H1 (cell line): ENCODE data around the gene SH3RF3. TPM values are rescaled to one million over a fixed set of nuclear protein-coding genes. Genes with fewer than 3 reads are reported as not detected.

Experiments
- CTCF ChIA-PET: fragments of 300-600 bp; sonication (Branson Sonifier 250); formaldehyde crosslinking; loops from one replicate; lab custom pipeline; 2021; ENCODE audit not compliant: partially characterized antibody; lab: Charles Lee
- POLR2A ChIA-PET: fragments of 300-600 bp; sonication (Branson Sonifier 250); formaldehyde crosslinking; loops from one replicate; lab custom pipeline; 2021; ENCODE audit warnings: inconsistent platforms; ENCODE audit not compliant: partially characterized antibody; lab: Charles Lee
- DNase-seq, 2 experiments: peaks; one replicate each; pipeline versions ENCODE4 v3.0.0 to v3.0.0-alpha.2; 2010 to 2022; ENCODE audit warnings: low spot score in 2 of 2, low read depth in 1 of 2, mixed read lengths in 1 of 2
- FAIRE-seq: peaks from 2 replicates; lab custom pipeline; 2011; peaks lifted over from hg19 to GRCh38; lab: Jason Lieb, UNC
- H2AFZ ChIP-seq: 2 replicates; pipeline ENCODE4 v1.8.1; 2012; ENCODE audit warnings: low read length, inconsistent platforms
- H2AK5ac ChIP-seq: 2 replicates; pipeline ENCODE4 v1.6.1; 2013; ENCODE audit warnings: low read depth, low read length
- H2BK120ac ChIP-seq: replicated peaks from 2 replicates; pipeline ENCODE3; 2013; ENCODE audit warnings: low read depth, low read length, inconsistent platforms
- H2BK12ac ChIP-seq: 2 replicates; pipeline ENCODE4 v1.6.1; 2013; ENCODE audit warnings: low read depth, low read length
- H2BK15ac ChIP-seq: 2 replicates; pipeline ENCODE4 v1.6.1; 2013; ENCODE audit warnings: low read length
- H2BK20ac ChIP-seq: 2 replicates; pipeline ENCODE4 v1.6.1; 2013; ENCODE audit warnings: low read length
- H2BK5ac ChIP-seq: 2 replicates; pipeline ENCODE4 v1.6.1; 2013; ENCODE audit warnings: low read depth, low read length
- H3K14ac ChIP-seq: 2 replicates; pipeline ENCODE4 v1.6.1; 2013; ENCODE audit warnings: inconsistent platforms; ENCODE audit not compliant: insufficient read length
- H3K18ac ChIP-seq: 2 replicates; pipeline ENCODE4 v1.6.1; 2013; ENCODE audit warnings: low read length; ENCODE audit errors: extremely low read depth
- H3K23ac ChIP-seq: 2 replicates; pipeline ENCODE4 v1.6.1; 2013; ENCODE audit warnings: inconsistent platforms; ENCODE audit not compliant: insufficient read length
- H3K23me2 ChIP-seq: 2 replicates; pipeline ENCODE4 v1.6.1; 2013; ENCODE audit warnings: low read depth, low read length
- H3K27ac ChIP-seq: 2 replicates; pipeline ENCODE4 v1.6.1; 2011; ENCODE audit warnings: low read depth, low read length, inconsistent platforms
- H3K27me3 ChIP-seq, 4 experiments: replicated peaks in 1 of 4; 1 replicate in 1 of 4; 2 replicates in 3 of 4; pipeline versions ENCODE4 v1.6.1 to v1.8.1; 2011 to 2013; ENCODE audit warnings: low read length in 3 of 4, mild to moderate bottlenecking in 3 of 4, inconsistent platforms in 2 of 4, mixed read lengths in 2 of 4, moderate library complexity in 1 of 4; ENCODE audit not compliant: control insufficient read depth in 3 of 4, insufficient read depth in 3 of 4; ENCODE audit errors: extremely low read depth in 1 of 4
- H3K36me3 ChIP-seq, 4 experiments: 2 replicates each; pipeline versions ENCODE4 v1.6.1 to v1.8.1; 2011 to 2013; ENCODE audit warnings: mild to moderate bottlenecking in 4 of 4, low read length in 3 of 4, moderate library complexity in 2 of 4, control low read depth in 1 of 4, inconsistent platforms in 1 of 4; ENCODE audit not compliant: insufficient read depth in 4 of 4, control insufficient read depth in 2 of 4
- H3K4ac ChIP-seq: replicated peaks from 2 replicates; pipeline ENCODE3; 2013; ENCODE audit warnings: low read length, low read depth, mixed read lengths, inconsistent platforms; ENCODE audit not compliant: insufficient read length
- H3K4me1 ChIP-seq, 4 experiments: replicated peaks in 1 of 4; 1 replicate in 1 of 4; 2 replicates in 3 of 4; pipeline versions ENCODE4 v1.6.1 to v1.8.1; 2011 to 2013; ENCODE audit warnings: low read length in 3 of 4, inconsistent platforms in 2 of 4, mixed read lengths in 1 of 4; ENCODE audit not compliant: insufficient read depth in 4 of 4, control insufficient read depth in 3 of 4
- H3K4me2 ChIP-seq, 2 experiments: 2 replicates each; pipeline versions ENCODE4 v1.6.1 to v1.8.1; 2011 to 2013; ENCODE audit warnings: low read depth in 2 of 2, low read length in 2 of 2, control low read depth in 1 of 2, inconsistent platforms in 1 of 2, mild to moderate bottlenecking in 1 of 2; ENCODE audit not compliant: insufficient read depth in 1 of 2
- H3K4me3 ChIP-seq, 4 experiments: fragments of 200-600, 300-600 bp in 1 of 4; sonication (generic), shearing (Covaris generic), sonication (Bioruptor Twin) in 1 of 4; 2 replicates each; pipeline versions ENCODE4 v1.5.1 to v1.8.1; 2011 to 2016; ENCODE audit warnings: low read length in 4 of 4, low read depth in 3 of 4, control low read depth in 2 of 4, inconsistent platforms in 2 of 4, mild to moderate bottlenecking in 2 of 4, mixed read lengths in 1 of 4, moderate library complexity in 1 of 4; ENCODE audit not compliant: insufficient read depth in 2 of 4; ENCODE audit errors: extremely low read depth in 1 of 4
- H3K56ac ChIP-seq: replicated peaks from 2 replicates; pipeline ENCODE3; 2013; ENCODE audit warnings: low read depth, mild to moderate bottlenecking, mixed read lengths, low read length, inconsistent platforms; ENCODE audit not compliant: insufficient read length
- H3K79me1 ChIP-seq: 2 replicates; pipeline ENCODE4 v1.6.1; 2013; ENCODE audit warnings: low read depth, low read length, control low read depth
- H3K79me2 ChIP-seq, 2 experiments: 2 replicates each; pipeline versions ENCODE4 v1.6.1 to v1.8.1; 2012 to 2013; ENCODE audit warnings: low read length in 2 of 2, mild to moderate bottlenecking in 2 of 2, inconsistent platforms in 1 of 2; ENCODE audit not compliant: insufficient read depth in 2 of 2, control insufficient read depth in 1 of 2
- H3K9ac ChIP-seq, 4 experiments: replicated peaks in 1 of 4; 1 replicate in 1 of 4; 2 replicates in 3 of 4; pipeline versions ENCODE4 v1.6.1 to v1.8.1; 2011 to 2013; ENCODE audit warnings: low read depth in 3 of 4, low read length in 3 of 4, control low read depth in 2 of 4, mild to moderate bottlenecking in 2 of 4, moderate library complexity in 2 of 4, inconsistent platforms in 1 of 4; ENCODE audit errors: extremely low read depth in 1 of 4
- H3K9me3 ChIP-seq, 2 experiments: 2 replicates each; pipeline versions ENCODE4 v1.6.1 to v1.8.1; 2012 to 2013; ENCODE audit warnings: mild to moderate bottlenecking in 2 of 2, moderate library complexity in 2 of 2, control low read depth in 1 of 2, inconsistent platforms in 1 of 2, low read depth in 1 of 2, low read length in 1 of 2, mixed read lengths in 1 of 2; ENCODE audit not compliant: insufficient read depth in 2 of 2
- H4K20me1 ChIP-seq, 2 experiments: replicated peaks in 1 of 2; 2 replicates each; pipeline versions ENCODE3 to v1.8.1; 2011 to 2013; ENCODE audit warnings: inconsistent platforms in 2 of 2, low read length in 2 of 2, mild to moderate bottlenecking in 1 of 2; ENCODE audit not compliant: insufficient read depth in 2 of 2, control insufficient read depth in 1 of 2
- H4K5ac ChIP-seq: 2 replicates; pipeline ENCODE4 v1.6.1; 2013; ENCODE audit warnings: low read length, low read depth, mixed read lengths, inconsistent platforms; ENCODE audit not compliant: insufficient read length
- H4K8ac ChIP-seq: 2 replicates; pipeline ENCODE4 v1.8.0; 2013; ENCODE audit warnings: mild to moderate bottlenecking, moderate library complexity, low read length, inconsistent platforms; ENCODE audit not compliant: insufficient read depth; ENCODE audit errors: extremely low read depth
- H4K91ac ChIP-seq: replicated peaks from 2 replicates; pipeline ENCODE3; 2013; ENCODE audit warnings: low read length, mixed read lengths, inconsistent platforms; ENCODE audit not compliant: insufficient read length
- CHD1 ChIP-seq: IDR thresholded peaks from 2 replicates; pipeline ENCODE4 v1.6.1; 2012; ENCODE audit warnings: low read depth, low read length, improper control_type of control experiment
- CHD2 ChIP-seq: IDR thresholded peaks from 2 replicates; pipeline ENCODE4 v1.6.1; 2012; ENCODE audit warnings: low read length, improper control_type of control experiment
- CTBP2 ChIP-seq: IDR thresholded peaks from 2 replicates; pipeline ENCODE4 v1.7.0; 2011; ENCODE audit warnings: borderline replicate concordance, mild to moderate bottlenecking, moderate library complexity, mixed read lengths, low read length; ENCODE audit not compliant: insufficient read depth, insufficient read length
- EGR1 ChIP-seq: IDR thresholded peaks from 2 replicates; pipeline ENCODE4 v1.6.1; 2011; ENCODE audit warnings: low read depth, low read length, borderline replicate concordance
- GTF2F1 ChIP-seq: IDR thresholded peaks from 2 replicates; pipeline ENCODE4 v1.6.1; 2012; ENCODE audit warnings: low read depth, low read length, improper control_type of control experiment, borderline replicate concordance
- HDAC2 ChIP-seq, 2 experiments: fragments of 300-600 bp in 1 of 2; sonication (generic) in 1 of 2; IDR thresholded peaks; 2 replicates each; pipeline ENCODE4 v1.6.1; 2011 to 2012; ENCODE audit warnings: low read depth in 2 of 2, low read length in 2 of 2, mild to moderate bottlenecking in 2 of 2, moderate library complexity in 2 of 2, borderline replicate concordance in 1 of 2, inconsistent platforms in 1 of 2
- KDM5A ChIP-seq: fragments of 200-600 bp; IDR thresholded peaks from 2 replicates; pipeline ENCODE4 v1.7.1; 2012; ENCODE audit warnings: mild to moderate bottlenecking, low read length, inconsistent platforms, mixed read lengths
- RNF2 ChIP-seq: fragments of 200-900, 300-1000 bp; sonication (generic); IDR thresholded peaks from 2 replicates; pipeline ENCODE4 v1.7.1; 2016; ENCODE audit warnings: borderline replicate concordance, low read depth, mild to moderate bottlenecking, antibody characterized with exemption, low read length; ENCODE audit not compliant: poor library complexity, severe bottlenecking; ENCODE audit errors: missing control alignments
- SIRT6 ChIP-seq: IDR thresholded peaks from one replicate; pipeline ENCODE4 v1.7.1; 2012; ENCODE audit warnings: low read length, inconsistent platforms
- SP4 ChIP-seq: IDR thresholded peaks from 2 replicates; pipeline ENCODE4 v1.6.1; 2012; ENCODE audit warnings: low read length, inconsistent platforms
- TAF1 ChIP-seq: IDR thresholded peaks from 2 replicates; pipeline ENCODE4 v1.6.1; 2011; ENCODE audit warnings: mild to moderate bottlenecking, low read depth, low read length
- WGBS, 2 experiments: shearing (Covaris generic) in 1 of 2; methylation state at CpG; one replicate each; pipeline versions ENCODE4 v1.1.6 to v1.1.7; 2013 to 2015; ENCODE audit warnings: low lambda C conversion rate in 2 of 2, mixed read lengths in 2 of 2, inconsistent platforms in 1 of 2, low coverage in 1 of 2, missing lambda C conversion rate in 1 of 2; ENCODE audit not compliant: insufficient replicate concordance in 2 of 2, insufficient coverage in 1 of 2, insufficient read length in 1 of 2; ENCODE audit errors: extremely low coverage in 1 of 2, missing lambda C conversion rate in 1 of 2; 5-methylcytosine and 5-hydroxymethylcytosine counted together
- polyA plus RNA-seq, 7 experiments: library from polyadenylated mRNA; depleted of rRNA in 3 of 7; stranded (reverse) in 5 of 7; unstranded in 2 of 7; fragments of >200 nt in 5 of 7; fragments of 200-250 nt in 2 of 7; gene quantifications; 1 replicate in 5 of 7; 2 replicates in 1 of 7; 4 replicates in 1 of 7; pipeline versions ENCODE4 v1.2.1 to v1.2.3, GENCODE V29; 2011 to 2013; ENCODE audit warnings: missing spikeins in 2 of 7, mixed read lengths in 2 of 7
- total RNA-seq: library from RNA; stranded (reverse); fragmentation: NEBNext Ultra II Directional; extraction: Animal tissue kit (Norgen Biotek cat#: 25700); gene quantifications from 2 replicates; pipeline ENCODE4 v1.2.1, GENCODE V29; 2021
- TF ChIP-seq, protein P1 (sequence below): IDR thresholded peaks from 2 replicates; pipeline ENCODE4 v1.6.1; 2012; ENCODE audit warnings: inconsistent platforms

The SH3RF3 gene
- total and polyA plus RNA-seq, 2 of the 8 experiments (the other 6 are each of a cell fraction or from before 2014, with no cell fraction given), result 0.11 to 0.65 TPM

DNA sequence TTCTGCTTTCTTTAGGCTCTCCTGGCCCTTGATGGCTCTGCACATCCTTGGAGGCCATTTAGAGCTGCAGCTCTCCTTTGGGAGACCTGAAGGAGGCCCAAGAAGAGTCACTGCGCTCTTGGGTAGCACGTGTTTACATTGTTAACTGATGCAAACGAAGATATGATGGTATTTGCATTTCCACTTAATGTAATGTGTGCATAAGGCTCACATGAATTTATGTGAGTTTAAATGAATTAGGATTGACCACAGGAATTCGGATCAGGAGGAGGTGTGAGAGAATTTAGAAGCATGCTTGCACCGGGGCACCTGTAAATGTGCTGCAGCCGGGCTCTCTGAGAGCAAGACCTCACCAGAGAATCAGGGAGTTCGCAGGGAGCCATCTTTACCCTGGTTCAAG lies 7.5 kb downstream of the SH3RF3 start:
- Histone ChIP-seq H3K4me2 (no peak overlapping the region), H2BK5ac (no peak overlapping the region), H2AFZ (no peak overlapping the region), H4K20me1 (no peaks in the 10 kb centered on the region), H3K4me3 (no peak overlapping the region), H4K8ac (no peak overlapping the region), H4K5ac (no peak overlapping the region), H3K27me3 (peaks cover 0 to 10% (median 2%) of the 10 kb centered on the region in 4 experiments; a peak in 4 of 7 replicates), H3K18ac (no peak overlapping the region), H3K79me1 (no peaks in the 10 kb centered on the region), H2BK20ac (no peak overlapping the region), H2BK120ac (no peak overlapping the region), H3K79me2 (no peaks in the 10 kb centered on the region), H2BK12ac (no peak overlapping the region), H3K9ac (no peak overlapping the region), H3K4me1 (no peaks in the 10 kb centered on the region), H3K27ac (no peak overlapping the region), H3K4ac (no peak overlapping the region), H4K91ac (no peak overlapping the region), H3K23me2 (no peaks in the 10 kb centered on the region), H3K14ac (no peak overlapping the region), H3K56ac (no peak overlapping the region), H2BK15ac (no peak overlapping the region), H3K23ac (no peak overlapping the region), H2AK5ac (no peak overlapping the region), H3K36me3 (no peaks in the 10 kb centered on the region), H3K9me3 (no peaks in the 10 kb centered on the region)
- DNase-seq, result no peak
- CTCF ChIA-PET, result interaction anchor here (0.7 to 1.6 kb wide), 3 partner anchors 8 to 70 kb away, joined by 3 to 5 read pairs (median 3); no protein-coding TSS in a partner anchor
- no peak for FAIRE-seq
- TF ChIP-seq SIRT6 (no peak), TAF1 (no peak), CTBP2 (no peak), CHD1 (no peak), CHD2 (no peak), SP4 (no peak), RNF2 (no peak), KDM5A (no peak), EGR1 (no peak), HDAC2 (IDR thresholded peaks at IDR 0.05; ENCODE audit: borderline replicate concordance in 1 of 2, low read depth in 2 of 2, low read length in 2 of 2) (no peak), GTF2F1 (no peak)
- TF ChIP-seq, protein P1, sequence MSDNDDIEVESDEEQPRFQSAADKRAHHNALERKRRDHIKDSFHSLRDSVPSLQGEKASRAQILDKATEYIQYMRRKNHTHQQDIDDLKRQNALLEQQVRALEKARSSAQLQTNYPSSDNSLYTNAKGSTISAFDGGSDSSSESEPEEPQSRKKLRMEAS, result no peak
- POLR2A ChIA-PET, result no interaction called here
- 87% methylated on average over 7 of the region's 7 CpGs; no CpG with 5 or more reads in 1 of the 2 experiments for WGBS, 2 experiments
